SK-N-SH (cell line): ENCODE measurements around the gene GARNL3.

Source experiments
- FOXJ3 ChIP-seq: sonication (generic); formaldehyde crosslinking; IDR thresholded peaks from 2 replicates; pipeline ENCODE4 v1.5.1; 2020; ENCODE audit warnings: mild to moderate bottlenecking, missing genetic modification reagents
- GATA2 ChIP-seq: sonication (generic); formaldehyde crosslinking; IDR thresholded peaks from 2 replicates; pipeline ENCODE4 v1.5.0; 2020; ENCODE audit warnings: mild to moderate bottlenecking, missing genetic modification reagents
- RCOR1 ChIP-seq: fragments of 150-350 bp; IDR thresholded peaks from 2 replicates; pipeline ENCODE4 v1.6.1; 2017; ENCODE audit warnings: antibody characterized with exemption, low read length
- RXRA ChIP-seq: IDR thresholded peaks from 2 replicates; pipeline ENCODE4 v1.4.0; 2012; ENCODE audit warnings: low read depth, mild to moderate bottlenecking, borderline replicate concordance
- SIN3A ChIP-seq: IDR thresholded peaks from 2 replicates; pipeline ENCODE4 v1.6.1; 2012; ENCODE audit warnings: low read depth, mild to moderate bottlenecking, low read length, moderate library complexity, borderline replicate concordance
- YY1 ChIP-seq: IDR thresholded peaks from 2 replicates; pipeline ENCODE4 v1.4.0; 2012; ENCODE audit warnings: low read depth, mild to moderate bottlenecking
- TF ChIP-seq, protein P1 (sequence below): fragments of 200-600 bp; sonication (generic); IDR thresholded peaks from 2 replicates; pipeline ENCODE4 v1.6.1; 2017; ENCODE audit warnings: antibody characterized with exemption, mild to moderate bottlenecking, moderate library complexity
- TF ChIP-seq, protein P2 (sequence below): IDR thresholded peaks from 2 replicates; pipeline ENCODE4 v1.4.0; 2012; ENCODE audit warnings: low read depth, borderline replicate concordance

DNA sequence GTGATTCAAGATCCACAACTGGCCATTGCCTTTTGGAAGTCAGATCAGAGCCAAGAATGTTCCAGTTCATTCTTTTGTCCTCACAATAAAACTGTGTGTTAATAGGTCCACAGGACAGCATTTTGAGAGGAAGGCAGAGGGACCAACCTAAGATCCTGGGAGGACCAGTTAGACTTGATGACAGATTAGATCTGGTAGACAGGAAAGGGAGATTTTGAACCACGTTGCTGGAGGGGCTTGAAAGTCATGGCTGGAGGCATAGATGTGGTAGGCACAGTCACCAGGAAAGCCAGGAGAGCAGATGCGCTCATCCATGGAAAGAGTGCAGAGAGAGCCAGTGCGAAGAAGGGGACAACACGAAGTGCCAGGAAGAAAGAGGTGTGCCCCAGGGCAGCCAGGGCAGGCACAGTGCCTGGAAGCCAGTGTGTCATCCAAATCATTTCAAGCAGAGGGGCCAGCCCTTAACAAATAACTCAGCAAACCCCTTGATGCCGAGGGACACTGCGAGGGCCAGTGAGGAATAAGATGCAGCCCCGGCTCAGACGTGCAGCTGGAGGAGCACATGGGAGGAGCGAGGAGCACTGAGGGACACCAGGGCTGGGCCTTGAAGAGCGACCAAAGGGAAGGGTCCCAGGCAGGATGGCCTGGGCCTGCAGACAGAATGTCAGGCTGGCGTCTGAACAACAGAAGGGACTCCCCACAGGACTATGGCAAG is 119.6 kb downstream of the GARNL3 start:
- TF ChIP-seq, protein P1, sequence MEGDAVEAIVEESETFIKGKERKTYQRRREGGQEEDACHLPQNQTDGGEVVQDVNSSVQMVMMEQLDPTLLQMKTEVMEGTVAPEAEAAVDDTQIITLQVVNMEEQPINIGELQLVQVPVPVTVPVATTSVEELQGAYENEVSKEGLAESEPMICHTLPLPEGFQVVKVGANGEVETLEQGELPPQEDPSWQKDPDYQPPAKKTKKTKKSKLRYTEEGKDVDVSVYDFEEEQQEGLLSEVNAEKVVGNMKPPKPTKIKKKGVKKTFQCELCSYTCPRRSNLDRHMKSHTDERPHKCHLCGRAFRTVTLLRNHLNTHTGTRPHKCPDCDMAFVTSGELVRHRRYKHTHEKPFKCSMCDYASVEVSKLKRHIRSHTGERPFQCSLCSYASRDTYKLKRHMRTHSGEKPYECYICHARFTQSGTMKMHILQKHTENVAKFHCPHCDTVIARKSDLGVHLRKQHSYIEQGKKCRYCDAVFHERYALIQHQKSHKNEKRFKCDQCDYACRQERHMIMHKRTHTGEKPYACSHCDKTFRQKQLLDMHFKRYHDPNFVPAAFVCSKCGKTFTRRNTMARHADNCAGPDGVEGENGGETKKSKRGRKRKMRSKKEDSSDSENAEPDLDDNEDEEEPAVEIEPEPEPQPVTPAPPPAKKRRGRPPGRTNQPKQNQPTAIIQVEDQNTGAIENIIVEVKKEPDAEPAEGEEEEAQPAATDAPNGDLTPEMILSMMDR: no peak
- TF ChIP-seq SIN3A (no peak), FOXJ3 (no peak), RXRA (no peak), GATA2 (CRISPR knock-in tag) (no peak), YY1 (no peak), RCOR1 (no peak)
- TF ChIP-seq, protein P2, sequence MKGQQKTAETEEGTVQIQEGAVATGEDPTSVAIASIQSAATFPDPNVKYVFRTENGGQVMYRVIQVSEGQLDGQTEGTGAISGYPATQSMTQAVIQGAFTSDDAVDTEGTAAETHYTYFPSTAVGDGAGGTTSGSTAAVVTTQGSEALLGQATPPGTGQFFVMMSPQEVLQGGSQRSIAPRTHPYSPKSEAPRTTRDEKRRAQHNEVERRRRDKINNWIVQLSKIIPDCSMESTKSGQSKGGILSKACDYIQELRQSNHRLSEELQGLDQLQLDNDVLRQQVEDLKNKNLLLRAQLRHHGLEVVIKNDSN: no peak
